ENCODE results near the gene RARA. TPM values are rescaled to one million over a fixed set of nuclear protein-coding genes. Genes with fewer than 3 reads are reported as not detected.

Gene RARA
- polyA plus RNA-seq, 3 donors, result 14.9 to 63.9 (median 29.4) TPM

DNA sequence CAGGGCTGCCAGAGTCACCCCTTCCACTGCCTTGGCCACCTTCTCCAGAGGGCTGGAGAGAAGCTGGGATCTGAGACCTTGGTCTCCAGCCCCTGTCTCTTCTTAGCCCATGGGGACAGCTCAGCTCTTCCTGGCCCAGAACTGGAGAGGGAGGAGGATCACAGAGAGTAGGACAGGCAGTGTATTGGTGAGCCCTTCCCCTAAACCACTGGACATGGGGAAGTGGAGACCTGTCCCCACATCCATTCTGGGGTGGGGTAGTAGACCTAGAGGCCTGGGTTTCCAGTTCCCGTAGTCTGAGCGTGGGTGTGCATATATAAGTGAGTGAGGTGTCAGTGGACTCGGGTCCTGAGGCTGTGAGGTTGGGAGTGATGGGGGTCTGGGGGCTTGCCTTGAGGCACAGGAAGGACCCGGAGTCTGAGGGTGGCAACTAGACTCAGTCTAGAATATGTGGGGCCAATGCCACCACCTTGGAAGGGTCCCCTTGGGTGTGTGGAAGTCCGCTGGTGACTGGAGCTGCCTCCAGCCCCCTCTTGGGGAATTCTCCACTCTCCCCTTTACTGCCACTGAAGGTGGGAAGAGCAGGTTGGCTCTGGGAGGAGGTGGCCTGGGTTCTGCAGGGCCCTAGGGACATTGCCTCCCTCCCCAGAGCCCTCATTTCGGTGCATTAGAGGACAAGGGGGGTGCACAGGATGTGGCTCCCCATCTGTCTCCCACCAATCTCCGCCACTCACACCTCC, 35.6 kb downstream of the RARA start:
- H3K27me3 ChIP-seq (ENCODE audit: control insufficient read depth in 2 of 2, insufficient read depth in 2 of 2, low read length in 2 of 2), result no peaks in the 10 kb centered on the region
- H3K4me3 ChIP-seq (replicated peaks in 1 of 3; ENCODE audit: low read depth in 2 of 3, low read length in 3 of 3), result peak overlapping the region; percentile 66 to 99 (median 90)
- H3K27ac ChIP-seq (ENCODE audit: low read depth in 1 of 2, low read length in 2 of 2), result peak overlapping the region; percentile 94 to 97
- H3K4me1 Mint-ChIP-seq, result peaks cover 68% of the 10 kb centered on the region
- H3K27me3 Mint-ChIP-seq (ENCODE audit: low read depth in 3 of 3), result peaks cover 2 to 6% (median 4%) of the 10 kb centered on the region in 3 donors
- TF ChIP-seq, protein P1, sequence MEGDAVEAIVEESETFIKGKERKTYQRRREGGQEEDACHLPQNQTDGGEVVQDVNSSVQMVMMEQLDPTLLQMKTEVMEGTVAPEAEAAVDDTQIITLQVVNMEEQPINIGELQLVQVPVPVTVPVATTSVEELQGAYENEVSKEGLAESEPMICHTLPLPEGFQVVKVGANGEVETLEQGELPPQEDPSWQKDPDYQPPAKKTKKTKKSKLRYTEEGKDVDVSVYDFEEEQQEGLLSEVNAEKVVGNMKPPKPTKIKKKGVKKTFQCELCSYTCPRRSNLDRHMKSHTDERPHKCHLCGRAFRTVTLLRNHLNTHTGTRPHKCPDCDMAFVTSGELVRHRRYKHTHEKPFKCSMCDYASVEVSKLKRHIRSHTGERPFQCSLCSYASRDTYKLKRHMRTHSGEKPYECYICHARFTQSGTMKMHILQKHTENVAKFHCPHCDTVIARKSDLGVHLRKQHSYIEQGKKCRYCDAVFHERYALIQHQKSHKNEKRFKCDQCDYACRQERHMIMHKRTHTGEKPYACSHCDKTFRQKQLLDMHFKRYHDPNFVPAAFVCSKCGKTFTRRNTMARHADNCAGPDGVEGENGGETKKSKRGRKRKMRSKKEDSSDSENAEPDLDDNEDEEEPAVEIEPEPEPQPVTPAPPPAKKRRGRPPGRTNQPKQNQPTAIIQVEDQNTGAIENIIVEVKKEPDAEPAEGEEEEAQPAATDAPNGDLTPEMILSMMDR (IDR thresholded peaks at IDR 0.05), result no peak
- H3K9me3 Mint-ChIP-seq, result peaks cover 0 to 3% (median 0%) of the 10 kb centered on the region in 7 donors
- H3K79me2 ChIP-seq (ENCODE audit: insufficient read depth, low read length), result peaks cover 97% of the 10 kb centered on the region
- H3K9me3 ChIP-seq (replicated peaks in 1 of 2; ENCODE audit: control insufficient read depth in 1 of 2, insufficient read depth in 1 of 2, low read length in 2 of 2), result no peaks in the 10 kb centered on the region
- 25% methylated on average over 4 of the region's 7 CpGs for WGBS (ENCODE audit: insufficient coverage)
- H3K4me3 Mint-ChIP-seq, result peak overlapping the region; percentile 95 to 99
- peak overlapping the region; percentile 95 for H3K9ac ChIP-seq (ENCODE audit: insufficient read depth, low read length, poor library complexity, severe bottlenecking)
- H4K20me1 ChIP-seq (ENCODE audit: insufficient read depth, low read length), result peaks cover 96% of the 10 kb centered on the region
- peaks cover 52 to 69% of the 10 kb centered on the region in 2 donors for H3K36me3 Mint-ChIP-seq
- H2AFZ ChIP-seq (ENCODE audit: insufficient read depth, low read depth, low read length, poor library complexity, severe bottlenecking), result no peak overlapping the region
- peaks cover 70 to 80% of the 10 kb centered on the region in 2 donors for H3K4me1 ChIP-seq (ENCODE audit: control insufficient read depth in 1 of 2, insufficient read depth in 2 of 2, low read length in 2 of 2)
- H3K4me2 ChIP-seq (replicated peaks; ENCODE audit: extremely low read depth, low read length, poor library complexity, severe bottlenecking), result peak overlapping the region; percentile 90
- H3K27ac Mint-ChIP-seq, result peak overlapping the region in 6 of 7 donors; percentile 60 to 97 (median 79)
- peak in 2 of 3 donors; percentile 53 to 72 for DNase-seq
- intact Hi-C loops (cut with micrococcal nuclease), result loop anchor here in 1 of 2 donors (5.0 kb wide), 1 partner anchor 37 kb away; the partner anchor contains the start of gene RARA
- peaks cover 24 to 50% of the 10 kb centered on the region in 2 donors for H3K36me3 ChIP-seq (replicated peaks in 1 of 2; ENCODE audit: control insufficient read depth in 1 of 2, insufficient read depth in 2 of 2, low read length in 2 of 2)

GRCh38 chr17:40345161-40345993, 36.4 kb downstream of the RARA start:
- H3K4me3 Mint-ChIP-seq, result peak overlapping the region; percentile 95 to 99
- Histone ChIP-seq H4K20me1 (ENCODE audit: insufficient read depth, low read length) (peaks cover 96% of the 10 kb centered on the region), H3K9ac (ENCODE audit: insufficient read depth, low read length, poor library complexity, severe bottlenecking) (peak overlapping the region; percentile 95), H3K79me2 (ENCODE audit: insufficient read depth, low read length) (peaks cover 97% of the 10 kb centered on the region), H3K27me3 (ENCODE audit: control insufficient read depth in 2 of 2, insufficient read depth in 2 of 2, low read length in 2 of 2) (no peaks in the 10 kb centered on the region), H3K4me2 (replicated peaks; ENCODE audit: extremely low read depth, low read length, poor library complexity, severe bottlenecking) (peak overlapping the region; percentile 90), H3K36me3 (replicated peaks in 1 of 2; ENCODE audit: control insufficient read depth in 1 of 2, insufficient read depth in 2 of 2, low read length in 2 of 2) (peaks cover 26 to 50% of the 10 kb centered on the region in 2 donors), H3K27ac (ENCODE audit: low read depth in 1 of 2, low read length in 2 of 2) (peak overlapping the region in 1 of 2 donors; percentile 97), H2AFZ (ENCODE audit: insufficient read depth, low read depth, low read length, poor library complexity, severe bottlenecking) (no peak overlapping the region), H3K4me3 (replicated peaks in 1 of 3; ENCODE audit: low read depth in 2 of 3, low read length in 3 of 3) (peak overlapping the region; percentile 66 to 99 (median 90)), H3K9me3 (replicated peaks in 1 of 2; ENCODE audit: control insufficient read depth in 1 of 2, insufficient read depth in 1 of 2, low read length in 2 of 2) (no peaks in the 10 kb centered on the region), H3K4me1 (ENCODE audit: control insufficient read depth in 1 of 2, insufficient read depth in 2 of 2, low read length in 2 of 2) (peaks cover 62 to 72% of the 10 kb centered on the region in 2 donors)
- intact Hi-C loops (cut with micrococcal nuclease), result no loop called here
- H3K4me1 Mint-ChIP-seq, result peaks cover 67% of the 10 kb centered on the region
- 2% methylated on average over 22 of the region's 45 CpGs for WGBS (ENCODE audit: insufficient coverage)
- H3K27me3 Mint-ChIP-seq (ENCODE audit: low read depth in 3 of 3), result peaks cover 2 to 6% (median 4%) of the 10 kb centered on the region in 3 donors
- no peak for DNase-seq
- H3K36me3 Mint-ChIP-seq, result peaks cover 52 to 69% of the 10 kb centered on the region in 2 donors
- peak overlapping the region in 5 of 7 donors; percentile 42 to 97 (median 83) for H3K27ac Mint-ChIP-seq
- H3K9me3 Mint-ChIP-seq, result peaks cover 0 to 2% (median 0%) of the 10 kb centered on the region in 7 donors
- TF ChIP-seq, protein P1 (IDR thresholded peaks at IDR 0.05), result no peak

Measured in CD14-positive monocyte (primary cell).